ENCODE results near the gene DNLZ. TPM values are rescaled to one million over a fixed set of nuclear protein-coding genes. Genes with fewer than 3 reads are reported as not detected.

The DNLZ gene
- total RNA-seq, 1 donor from 2014 or later: 11.8 TPM

DNA sequence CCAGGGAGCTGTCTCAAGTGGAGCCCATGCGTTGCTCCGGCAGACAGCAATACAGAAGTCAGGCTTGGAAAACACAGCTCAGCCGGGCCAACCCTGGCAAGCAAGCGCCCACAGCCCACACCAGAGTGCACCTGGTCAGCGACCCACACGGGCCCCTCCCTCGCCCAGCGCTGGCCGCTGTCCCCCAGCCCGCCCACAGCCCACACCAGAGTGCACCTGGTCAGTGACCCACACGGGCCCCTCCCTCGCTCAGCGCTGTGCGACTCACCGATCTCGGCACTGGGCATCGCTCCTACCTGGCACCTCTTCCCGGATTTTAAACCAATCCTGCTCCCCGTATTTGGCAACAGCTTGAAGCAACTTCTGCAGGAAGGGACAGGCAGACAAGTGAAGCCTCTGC, 23.7 kb upstream of the DNLZ start:
- TF ChIP-seq, protein P1, sequence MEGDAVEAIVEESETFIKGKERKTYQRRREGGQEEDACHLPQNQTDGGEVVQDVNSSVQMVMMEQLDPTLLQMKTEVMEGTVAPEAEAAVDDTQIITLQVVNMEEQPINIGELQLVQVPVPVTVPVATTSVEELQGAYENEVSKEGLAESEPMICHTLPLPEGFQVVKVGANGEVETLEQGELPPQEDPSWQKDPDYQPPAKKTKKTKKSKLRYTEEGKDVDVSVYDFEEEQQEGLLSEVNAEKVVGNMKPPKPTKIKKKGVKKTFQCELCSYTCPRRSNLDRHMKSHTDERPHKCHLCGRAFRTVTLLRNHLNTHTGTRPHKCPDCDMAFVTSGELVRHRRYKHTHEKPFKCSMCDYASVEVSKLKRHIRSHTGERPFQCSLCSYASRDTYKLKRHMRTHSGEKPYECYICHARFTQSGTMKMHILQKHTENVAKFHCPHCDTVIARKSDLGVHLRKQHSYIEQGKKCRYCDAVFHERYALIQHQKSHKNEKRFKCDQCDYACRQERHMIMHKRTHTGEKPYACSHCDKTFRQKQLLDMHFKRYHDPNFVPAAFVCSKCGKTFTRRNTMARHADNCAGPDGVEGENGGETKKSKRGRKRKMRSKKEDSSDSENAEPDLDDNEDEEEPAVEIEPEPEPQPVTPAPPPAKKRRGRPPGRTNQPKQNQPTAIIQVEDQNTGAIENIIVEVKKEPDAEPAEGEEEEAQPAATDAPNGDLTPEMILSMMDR (IDR thresholded peaks at IDR 0.05; ENCODE audit: unreplicated experiment): no peak
- Mint-ChIP-seq H3K27ac (no peak overlapping the region), H3K4me3 (no peak overlapping the region)

DNA sequence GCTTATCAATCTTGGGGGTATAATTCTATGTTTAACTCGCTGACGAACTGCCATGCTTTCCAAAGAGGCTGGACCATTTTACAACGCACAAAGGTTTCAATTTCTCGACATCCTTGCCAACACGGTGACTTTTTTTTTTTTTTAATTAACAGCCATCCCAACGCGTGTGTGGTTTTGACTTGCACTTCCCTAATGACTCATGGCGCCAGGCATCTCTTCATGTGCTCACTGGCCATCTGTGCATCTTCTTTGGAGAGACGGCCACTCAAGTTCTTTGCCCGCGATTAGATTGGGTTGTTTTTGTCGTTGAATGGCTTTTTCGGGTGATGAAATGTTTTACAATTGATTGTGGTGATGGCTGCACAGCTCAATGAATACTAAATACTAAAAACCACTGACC, 22.5 kb upstream of the DNLZ start:
- DNase-seq (ENCODE audit: low spot score in 2 of 2, unreplicated experiment in 2 of 2): no peak
- no peak overlapping the region for H3K27ac Mint-ChIP-seq
- TF ChIP-seq, protein P1 (IDR thresholded peaks at IDR 0.05; ENCODE audit: unreplicated experiment): no peak
- peaks cover 33% of the 10 kb centered on the region for H3K36me3 Mint-ChIP-seq
- H3K27me3 Mint-ChIP-seq (ENCODE audit: low read depth): no peaks in the 10 kb centered on the region
- H3K9me3 Mint-ChIP-seq: no peaks in the 10 kb centered on the region
- no peak overlapping the region for H3K4me3 Mint-ChIP-seq
- H3K4me1 Mint-ChIP-seq: no peaks in the 10 kb centered on the region

More for the DNA sequence above, 23.7 kb upstream of the DNLZ start:
- no peak for DNase-seq (ENCODE audit: low spot score in 2 of 2, unreplicated experiment in 2 of 2)
- Mint-ChIP-seq H3K4me1 (no peaks in the 10 kb centered on the region), H3K36me3 (peaks cover 42% of the 10 kb centered on the region), H3K9me3 (no peaks in the 10 kb centered on the region), H3K27me3 (ENCODE audit: low read depth) (no peaks in the 10 kb centered on the region)

DNA sequence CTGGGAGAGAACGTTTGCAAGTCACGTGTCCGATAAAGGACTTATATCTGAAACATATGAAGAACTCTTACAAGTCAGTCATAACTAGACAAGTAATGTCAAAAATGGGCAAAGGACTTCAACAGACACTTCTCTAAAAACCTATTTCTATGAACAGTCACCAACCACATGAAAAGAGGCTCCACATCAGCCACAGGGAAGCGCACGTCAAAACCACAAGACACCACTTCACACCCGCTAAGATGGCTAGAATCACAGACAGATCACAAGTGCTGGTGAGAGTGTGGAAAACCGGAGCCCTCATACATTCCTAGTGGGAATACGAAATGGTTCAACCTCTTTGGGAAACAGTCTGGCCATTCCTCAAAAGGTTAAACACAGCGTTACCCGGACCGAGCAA, 21.5 kb upstream of the DNLZ start:
- DNase-seq (ENCODE audit: low spot score in 2 of 2, unreplicated experiment in 2 of 2): no peak
- Mint-ChIP-seq H3K27me3 (ENCODE audit: low read depth) (no peaks in the 10 kb centered on the region), H3K9me3 (no peaks in the 10 kb centered on the region), H3K4me1 (no peaks in the 10 kb centered on the region), H3K36me3 (peaks cover 33% of the 10 kb centered on the region), H3K27ac (no peak overlapping the region), H3K4me3 (no peak overlapping the region)
- TF ChIP-seq, protein P1 (IDR thresholded peaks at IDR 0.05; ENCODE audit: unreplicated experiment): no peak

DNA sequence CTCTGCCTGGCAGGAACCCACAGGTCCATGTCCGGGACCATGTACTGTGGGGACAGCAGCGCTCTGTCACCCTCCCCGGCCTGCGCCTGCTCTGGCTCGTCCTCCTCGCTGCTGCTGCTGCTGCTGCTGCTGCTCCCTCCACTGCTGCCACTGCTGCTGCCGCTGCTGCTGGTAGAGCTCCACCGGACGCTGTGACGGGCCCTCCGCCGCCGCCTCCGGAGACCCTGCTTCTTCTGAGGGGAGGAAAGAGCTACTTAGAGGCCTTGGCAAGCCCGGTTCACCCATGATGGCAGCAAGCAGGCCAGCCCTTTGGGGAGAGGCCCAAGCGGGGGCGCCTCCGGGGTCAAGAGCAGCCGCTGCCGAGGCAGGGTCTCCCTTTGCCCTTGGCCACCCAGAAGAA, 19.9 kb upstream of the DNLZ start:
- TF ChIP-seq, protein P1 (IDR thresholded peaks at IDR 0.05; ENCODE audit: unreplicated experiment): no peak
- H3K4me3 Mint-ChIP-seq: no peak overlapping the region
- H3K4me1 Mint-ChIP-seq: no peaks in the 10 kb centered on the region
- H3K36me3 Mint-ChIP-seq: peaks cover 28% of the 10 kb centered on the region
- H3K27ac Mint-ChIP-seq: no peak overlapping the region
- DNase-seq (ENCODE audit: low spot score in 2 of 2, unreplicated experiment in 2 of 2): no peak
- no peaks in the 10 kb centered on the region for H3K27me3 Mint-ChIP-seq (ENCODE audit: low read depth)
- no peaks in the 10 kb centered on the region for H3K9me3 Mint-ChIP-seq

DNA sequence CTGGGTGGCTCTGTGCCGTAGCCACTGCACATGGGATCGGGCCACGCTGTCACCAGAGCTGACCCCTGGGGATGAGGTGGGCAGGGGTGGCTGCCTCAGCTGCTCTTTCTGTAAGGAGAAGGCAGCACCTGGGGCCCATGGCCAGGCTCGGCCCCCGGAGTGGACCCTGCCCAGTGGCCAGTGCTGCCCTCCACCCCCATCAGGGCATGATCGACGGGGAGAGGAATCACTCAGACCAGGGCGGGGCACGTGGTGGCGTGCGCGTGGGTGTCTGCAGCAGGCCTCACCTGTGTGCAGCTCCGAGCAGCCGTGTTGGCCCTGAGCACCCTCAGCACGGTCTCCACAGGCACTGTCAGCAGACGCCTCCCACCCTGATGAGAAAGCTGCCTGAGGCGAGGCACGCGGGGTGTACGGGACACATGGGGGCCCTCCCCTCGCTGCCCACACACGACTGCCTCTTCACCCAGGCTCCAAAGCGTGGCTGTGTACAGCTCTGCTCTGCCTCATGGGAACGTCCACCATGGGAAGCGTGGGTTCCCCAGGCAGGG, 18.5 kb upstream of the DNLZ start:
- peaks cover 20% of the 10 kb centered on the region for H3K36me3 Mint-ChIP-seq
- no peak for DNase-seq (ENCODE audit: low spot score in 2 of 2, unreplicated experiment in 2 of 2)
- H3K4me1 Mint-ChIP-seq: no peaks in the 10 kb centered on the region
- H3K27me3 Mint-ChIP-seq (ENCODE audit: low read depth): no peaks in the 10 kb centered on the region
- no peak overlapping the region for H3K4me3 Mint-ChIP-seq
- H3K27ac Mint-ChIP-seq: no peak overlapping the region
- TF ChIP-seq, protein P1 (IDR thresholded peaks at IDR 0.05; ENCODE audit: unreplicated experiment): no peak
- H3K9me3 Mint-ChIP-seq: no peaks in the 10 kb centered on the region

DNA sequence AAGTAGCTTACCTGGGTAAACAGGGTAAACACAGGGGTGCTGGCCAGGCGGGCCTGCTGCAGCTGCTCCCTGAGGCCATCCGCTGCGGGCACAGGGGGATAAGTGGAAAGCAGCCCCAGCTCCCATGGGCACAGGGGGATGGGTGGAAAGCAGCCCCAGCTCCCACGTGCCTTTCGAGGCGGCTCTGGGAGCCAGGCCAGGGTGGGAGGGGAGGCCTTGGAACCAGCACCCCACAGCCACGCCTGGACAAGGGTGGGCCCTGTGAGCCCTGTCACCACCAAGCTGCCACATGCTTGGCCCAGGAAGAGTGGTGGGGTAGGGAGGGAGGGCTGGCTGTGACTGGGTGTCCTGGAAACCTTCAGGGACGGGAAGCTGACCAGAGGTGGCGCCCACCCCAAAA, 17.8 kb upstream of the DNLZ start:
- H3K4me3 Mint-ChIP-seq: no peak overlapping the region
- no peaks in the 10 kb centered on the region for H3K9me3 Mint-ChIP-seq
- no peaks in the 10 kb centered on the region for H3K4me1 Mint-ChIP-seq
- TF ChIP-seq, protein P1 (IDR thresholded peaks at IDR 0.05; ENCODE audit: unreplicated experiment): no peak
- DNase-seq (ENCODE audit: low spot score in 2 of 2, unreplicated experiment in 2 of 2): no peak
- H3K27me3 Mint-ChIP-seq (ENCODE audit: low read depth): no peaks in the 10 kb centered on the region
- no peak overlapping the region for H3K27ac Mint-ChIP-seq
- H3K36me3 Mint-ChIP-seq: peaks cover 20% of the 10 kb centered on the region
